ENCODE measurements around the gene UCP1. TPM values are rescaled to one million over a fixed set of nuclear protein-coding genes. Genes with fewer than 3 reads are reported as not detected.

The UCP1 gene
- total and polyA plus RNA-seq, 2 experiments from 2014 or later, result 0.12 TPM; not detected in 1

DNA sequence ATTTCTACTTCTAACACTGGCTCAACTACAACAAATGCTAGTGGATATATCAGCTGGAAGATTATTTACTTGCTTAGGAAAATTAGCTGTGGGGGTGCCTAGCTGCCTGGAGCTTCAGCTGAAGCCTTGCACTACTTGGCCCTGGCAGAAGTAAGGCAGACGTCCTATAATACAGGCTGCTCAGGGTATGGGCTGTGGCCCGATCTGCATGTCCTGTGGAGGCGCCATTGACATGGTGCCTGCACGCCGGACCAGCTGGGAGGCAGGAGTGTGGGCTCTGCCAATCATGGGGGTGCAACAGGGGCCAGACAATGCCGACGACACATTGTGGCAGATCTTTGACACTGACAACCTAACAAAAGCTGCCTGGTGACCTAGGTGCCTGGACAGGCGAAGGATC, 31.6 kb upstream of the UCP1 start:
- Histone ChIP-seq H3K4me1 (ENCODE audit: low read depth) (no peaks in the 10 kb centered on the region), H3K4me3 (no peak overlapping the region), H3K36me3 (no peaks in the 10 kb centered on the region), H3K9me3 (ENCODE audit: low read depth) (no peaks in the 10 kb centered on the region), H3K27me3 (no peaks in the 10 kb centered on the region), H3K27ac (no peak overlapping the region)
- no peak for TF ChIP-seq CTCF (IDR thresholded peaks at IDR 0.05; ENCODE audit: low read depth, low read length)
- DNase-seq (ENCODE audit: low read depth in 1 of 2, low spot score in 1 of 2), result no peak

GRCh38 chr4:140595065-140595464, 26.3 kb upstream of the UCP1 start:
- TF ChIP-seq CTCF (IDR thresholded peaks at IDR 0.05; ENCODE audit: low read depth, low read length), result peak; percentile 49
- Histone ChIP-seq H3K4me1 (ENCODE audit: low read depth) (no peaks in the 10 kb centered on the region), H3K9me3 (ENCODE audit: low read depth) (no peaks in the 10 kb centered on the region), H3K36me3 (no peaks in the 10 kb centered on the region), H3K27ac (no peak overlapping the region), H3K4me3 (no peak overlapping the region), H3K27me3 (peaks cover 3% of the 10 kb centered on the region)
- peak; percentile 30 to 40 for DNase-seq (ENCODE audit: low read depth in 1 of 2, low spot score in 1 of 2)

DNA sequence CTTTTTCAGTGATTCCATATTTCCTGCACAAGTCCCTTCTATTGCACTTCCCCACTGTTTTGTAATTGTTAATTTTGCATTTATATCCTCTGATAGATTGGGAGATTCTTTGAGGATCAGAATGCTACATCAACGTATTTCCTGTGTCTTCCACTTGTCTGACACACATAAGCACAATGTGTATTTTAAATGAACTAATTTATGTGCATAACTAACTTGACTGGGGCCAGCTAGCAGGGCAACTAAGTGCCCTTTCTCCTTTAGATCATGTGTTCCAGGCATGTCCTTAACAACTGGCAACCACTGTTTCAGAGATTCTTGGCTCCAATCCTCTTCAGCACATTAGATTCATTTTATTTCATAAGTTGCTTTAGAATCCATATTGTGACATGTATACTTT, 15.7 kb upstream of the UCP1 start:
- H3K4me3 ChIP-seq, result no peak overlapping the region
- H3K27ac ChIP-seq, result no peak overlapping the region
- H3K27me3 ChIP-seq, result peaks cover 4% of the 10 kb centered on the region
- no peak for TF ChIP-seq CTCF (IDR thresholded peaks at IDR 0.05; ENCODE audit: low read depth, low read length)
- no peaks in the 10 kb centered on the region for H3K4me1 ChIP-seq (ENCODE audit: low read depth)
- no peaks in the 10 kb centered on the region for H3K36me3 ChIP-seq
- H3K9me3 ChIP-seq (ENCODE audit: low read depth), result no peaks in the 10 kb centered on the region
- no peak for DNase-seq (ENCODE audit: low read depth in 1 of 2, low spot score in 1 of 2)

DNA sequence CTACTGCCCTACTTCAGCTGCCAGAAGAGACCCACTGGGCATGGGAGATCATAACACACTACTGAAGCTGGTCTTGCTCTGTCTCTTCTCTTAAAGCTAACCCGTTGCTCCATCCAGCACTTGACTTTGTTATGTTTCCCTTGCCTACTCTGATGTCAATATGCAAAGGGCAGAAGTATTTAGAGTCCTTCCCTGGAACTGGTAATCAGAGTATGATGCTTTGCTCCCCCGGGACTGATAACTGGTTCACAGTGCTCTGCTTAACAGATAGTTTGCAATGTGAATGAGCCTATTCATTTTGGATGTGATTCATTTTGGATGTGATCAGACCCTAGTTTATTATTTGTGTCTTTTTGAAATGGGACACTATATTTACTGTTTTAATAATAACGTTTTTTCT, 12.3 kb upstream of the UCP1 start:
- peak in 1 of 2 donors; percentile 3 for DNase-seq (ENCODE audit: low read depth in 1 of 2, low spot score in 1 of 2)
- no peak for TF ChIP-seq CTCF (IDR thresholded peaks at IDR 0.05; ENCODE audit: low read depth, low read length)
- Histone ChIP-seq H3K27ac (no peak overlapping the region), H3K4me1 (ENCODE audit: low read depth) (no peaks in the 10 kb centered on the region), H3K27me3 (peaks cover 24% of the 10 kb centered on the region), H3K36me3 (no peaks in the 10 kb centered on the region), H3K4me3 (no peak overlapping the region), H3K9me3 (ENCODE audit: low read depth) (no peaks in the 10 kb centered on the region)

- H3K4me1 ChIP-seq (ENCODE audit: low read depth), result no peaks in the 10 kb centered on the region
- no peaks in the 10 kb centered on the region for H3K36me3 ChIP-seq
- DNase-seq (ENCODE audit: low read depth in 1 of 2, low spot score in 1 of 2), result no peak
- no peaks in the 10 kb centered on the region for H3K9me3 ChIP-seq (ENCODE audit: low read depth)
- H3K27me3 ChIP-seq, result peaks cover 24% of the 10 kb centered on the region
- TF ChIP-seq CTCF (IDR thresholded peaks at IDR 0.05; ENCODE audit: low read depth, low read length), result no peak
- H3K27ac ChIP-seq, result no peak overlapping the region
- no peak overlapping the region for H3K4me3 ChIP-seq
Measured at GRCh38 chr4:140579278-140579677, 10.5 kb upstream of the UCP1 start.

DNA sequence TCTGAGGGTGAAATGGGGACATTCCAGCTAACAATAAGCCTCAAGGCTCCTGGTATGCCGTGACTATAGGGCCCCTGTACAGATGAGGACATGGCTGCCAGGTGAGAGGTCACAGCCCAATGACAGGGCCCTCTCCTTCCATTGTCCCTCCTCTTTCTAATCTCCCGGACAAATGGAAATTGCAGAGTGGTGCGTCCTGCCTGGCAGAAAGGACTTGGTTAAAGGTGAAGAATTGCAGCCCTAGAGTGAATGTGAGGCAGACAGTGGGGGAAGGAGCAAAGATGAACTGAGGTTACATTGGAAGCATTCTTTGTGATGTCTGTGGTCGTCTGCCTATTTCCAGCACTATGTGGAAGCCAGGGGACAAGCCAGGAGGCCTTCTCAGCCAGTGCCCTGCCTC, 6.7 kb upstream of the UCP1 start:
- TF ChIP-seq CTCF (IDR thresholded peaks at IDR 0.05; ENCODE audit: low read depth, low read length), result no peak
- H3K9me3 ChIP-seq (ENCODE audit: low read depth), result no peaks in the 10 kb centered on the region
- no peak overlapping the region for H3K27ac ChIP-seq
- H3K4me1 ChIP-seq (ENCODE audit: low read depth), result no peaks in the 10 kb centered on the region
- H3K4me3 ChIP-seq, result no peak overlapping the region
- DNase-seq (ENCODE audit: low read depth in 1 of 2, low spot score in 1 of 2), result no peak
- H3K27me3 ChIP-seq, result peaks cover 50% of the 10 kb centered on the region
- no peaks in the 10 kb centered on the region for H3K36me3 ChIP-seq
